HT-29 (cell line): ENCODE results near the gene PDE4C. TPM values are rescaled to one million over a fixed set of nuclear protein-coding genes. Genes with fewer than 3 reads are reported as not detected.

Experiments
- DNase-seq: peaks from one replicate; pipeline ENCODE4 v3.0.0-alpha.2; 2015; ENCODE audit warnings: low spot score
- total RNA-seq: library from RNA; depleted of rRNA; stranded (reverse); fragments of >200 nt; shearing (Covaris generic); gene quantifications from 2 replicates; pipeline ENCODE4 v1.2.3, GENCODE V29; 2014

Gene PDE4C
- total RNA-seq, 1 experiment from 2014 or later, result 3.4 TPM

GRCh38 chr19:18254546-18255503, 28.6 kb upstream of the PDE4C start:
- peak; percentile 63 for DNase-seq

- DNase-seq, result peak; percentile 93
Observed at GRCh38 chr19:18253716-18254115, 27.5 kb upstream of the PDE4C start.

GRCh38 chr19:18253130-18253529, 26.9 kb upstream of the PDE4C start:
- DNase-seq, result no peak

- DNase-seq, result no peak
Observed at GRCh38 chr19:18252370-18252717, 26.1 kb upstream of the PDE4C start.

- peak; percentile 86 for DNase-seq
Observed at GRCh38 chr19:18251587-18252369, 25.5 kb upstream of the PDE4C start.

GRCh38 chr19:18249834-18250233, 23.6 kb upstream of the PDE4C start:
- DNase-seq, result no peak

GRCh38 chr19:18245297-18245696, 19.1 kb upstream of the PDE4C start:
- no peak for DNase-seq

GRCh38 chr19:18239303-18239702, 13.1 kb upstream of the PDE4C start:
- no peak for DNase-seq

- no peak for DNase-seq
Observed at GRCh38 chr19:18234194-18234593, 8.0 kb upstream of the PDE4C start.

- DNase-seq, result no peak
Observed at GRCh38 chr19:18233224-18233825, 7.1 kb upstream of the PDE4C start.

GRCh38 chr19:18232540-18233223, 6.4 kb upstream of the PDE4C start:
- DNase-seq, result no peak

- DNase-seq, result no peak
Observed at GRCh38 chr19:18231775-18232174, 5.5 kb upstream of the PDE4C start.

GRCh38 chr19:18230941-18231734, 4.9 kb upstream of the PDE4C start:
- DNase-seq, result no peak

GRCh38 chr19:18229915-18230314, 3.7 kb upstream of the PDE4C start:
- DNase-seq, result no peak

- no peak for DNase-seq
Observed at GRCh38 chr19:18229474-18229873, 3.2 kb upstream of the PDE4C start.

GRCh38 chr19:18227781-18228271, 1.6 kb upstream of the PDE4C start:
- no peak for DNase-seq

- DNase-seq, result no peak
Observed at GRCh38 chr19:18226956-18227780, 930 bp upstream of the PDE4C start.

- no peak for DNase-seq
Observed at GRCh38 chr19:18225355-18225701, 910 bp downstream of the PDE4C start.

GRCh38 chr19:18224525-18225354, 1.5 kb downstream of the PDE4C start:
- peak; percentile 94 for DNase-seq
